ENCODE results near the gene AJUBA. TPM values are rescaled to one million over a fixed set of nuclear protein-coding genes. Genes with fewer than 3 reads are reported as not detected.

The AJUBA gene
- total RNA-seq, 1 donor from 2014 or later, result 0.34 TPM

GRCh38 chr14:22978487-22978837 is 3.9 kb downstream of the AJUBA start:
- peaks cover 4% of the 10 kb centered on the region for H3K9me3 Mint-ChIP-seq (ENCODE audit: unreplicated experiment)
- no peaks in the 10 kb centered on the region for H3K36me3 Mint-ChIP-seq (ENCODE audit: unreplicated experiment)
- peaks cover 14% of the 10 kb centered on the region for H3K27me3 Mint-ChIP-seq (ENCODE audit: unreplicated experiment)
- H3K4me3 Mint-ChIP-seq (ENCODE audit: unreplicated experiment), result no peak overlapping the region
- DNase-seq, result no peak
- no peak for TF ChIP-seq CTCF (IDR thresholded peaks at IDR 0.05; ENCODE audit: partially characterized antibody, unreplicated experiment)
- peaks cover 18% of the 10 kb centered on the region for H3K4me1 Mint-ChIP-seq (ENCODE audit: low read depth, unreplicated experiment)
- H3K27ac Mint-ChIP-seq (ENCODE audit: unreplicated experiment), result no peak overlapping the region

DNA sequence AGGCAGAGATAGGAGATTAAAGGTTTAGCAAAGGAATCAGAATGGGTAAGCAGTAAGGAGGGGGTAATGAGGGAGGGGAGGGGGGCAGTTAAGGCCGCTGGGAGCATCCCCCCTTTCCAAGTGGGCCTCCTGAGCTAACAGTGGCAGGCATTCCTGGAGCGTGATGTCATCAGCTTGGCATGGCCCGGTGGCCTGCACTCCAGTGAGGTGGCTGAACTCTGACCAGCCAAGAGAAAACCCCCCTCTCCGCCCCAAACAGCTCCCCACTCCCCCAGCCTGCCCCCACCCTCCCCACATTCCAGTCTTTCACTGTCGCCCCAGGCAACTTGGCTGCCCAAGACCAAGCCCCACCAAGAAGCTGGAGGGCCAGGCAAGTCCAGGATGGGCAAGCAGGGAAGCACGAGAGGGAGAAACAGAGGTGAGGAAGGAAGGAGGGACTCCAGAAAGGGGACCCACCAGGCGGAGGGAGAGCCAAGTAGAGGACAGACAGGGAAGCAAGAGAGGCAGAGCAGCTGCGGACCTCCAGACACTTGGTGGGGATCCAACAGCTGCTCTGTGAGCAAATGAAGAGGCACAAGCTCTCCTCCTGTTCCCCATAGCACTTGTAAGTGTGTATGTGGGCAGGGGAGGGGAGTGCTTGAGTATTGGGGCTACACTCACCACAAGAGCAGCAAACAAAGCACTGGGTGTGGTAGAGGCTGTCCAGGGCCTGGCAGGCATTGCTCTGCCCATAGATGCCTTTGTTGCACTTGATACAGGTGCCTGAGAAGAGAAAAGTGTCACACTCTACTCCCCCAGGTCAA is 4.5 kb downstream of the AJUBA start:
- H3K27me3 Mint-ChIP-seq (ENCODE audit: unreplicated experiment), result peaks cover 14% of the 10 kb centered on the region

DNA sequence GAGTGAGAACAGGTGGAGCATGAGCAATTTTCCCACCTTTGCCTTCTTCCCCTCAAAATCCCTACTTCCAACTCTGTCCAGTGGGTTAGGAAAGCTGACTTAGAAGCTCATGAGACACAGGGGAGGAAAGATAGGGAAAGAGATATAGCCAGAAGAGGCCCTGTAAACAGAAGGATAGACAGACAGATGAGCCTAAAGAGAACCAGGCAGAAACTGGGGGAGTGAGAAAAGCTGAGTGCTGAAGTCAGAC is 5.0 kb downstream of the AJUBA start:
- no peak overlapping the region for H3K4me3 Mint-ChIP-seq (ENCODE audit: unreplicated experiment)
- peaks cover 4% of the 10 kb centered on the region for H3K9me3 Mint-ChIP-seq (ENCODE audit: unreplicated experiment)
- TF ChIP-seq CTCF (IDR thresholded peaks at IDR 0.05; ENCODE audit: partially characterized antibody, unreplicated experiment), result no peak
- H3K27ac Mint-ChIP-seq (ENCODE audit: unreplicated experiment), result no peak overlapping the region
- no peaks in the 10 kb centered on the region for H3K36me3 Mint-ChIP-seq (ENCODE audit: unreplicated experiment)
- DNase-seq, result no peak
- H3K27me3 Mint-ChIP-seq (ENCODE audit: unreplicated experiment), result peaks cover 14% of the 10 kb centered on the region
- H3K4me1 Mint-ChIP-seq (ENCODE audit: low read depth, unreplicated experiment), result peaks cover 18% of the 10 kb centered on the region

More for the DNA sequence above, 4.5 kb downstream of the AJUBA start:
- Mint-ChIP-seq H3K9me3 (ENCODE audit: unreplicated experiment) (peaks cover 4% of the 10 kb centered on the region), H3K4me1 (ENCODE audit: low read depth, unreplicated experiment) (peaks cover 18% of the 10 kb centered on the region), H3K4me3 (ENCODE audit: unreplicated experiment) (no peak overlapping the region), H3K36me3 (ENCODE audit: unreplicated experiment) (no peaks in the 10 kb centered on the region), H3K27ac (ENCODE audit: unreplicated experiment) (no peak overlapping the region)
- peak; percentile 33 for DNase-seq
- TF ChIP-seq CTCF (IDR thresholded peaks at IDR 0.05; ENCODE audit: partially characterized antibody, unreplicated experiment), result no peak

DNA sequence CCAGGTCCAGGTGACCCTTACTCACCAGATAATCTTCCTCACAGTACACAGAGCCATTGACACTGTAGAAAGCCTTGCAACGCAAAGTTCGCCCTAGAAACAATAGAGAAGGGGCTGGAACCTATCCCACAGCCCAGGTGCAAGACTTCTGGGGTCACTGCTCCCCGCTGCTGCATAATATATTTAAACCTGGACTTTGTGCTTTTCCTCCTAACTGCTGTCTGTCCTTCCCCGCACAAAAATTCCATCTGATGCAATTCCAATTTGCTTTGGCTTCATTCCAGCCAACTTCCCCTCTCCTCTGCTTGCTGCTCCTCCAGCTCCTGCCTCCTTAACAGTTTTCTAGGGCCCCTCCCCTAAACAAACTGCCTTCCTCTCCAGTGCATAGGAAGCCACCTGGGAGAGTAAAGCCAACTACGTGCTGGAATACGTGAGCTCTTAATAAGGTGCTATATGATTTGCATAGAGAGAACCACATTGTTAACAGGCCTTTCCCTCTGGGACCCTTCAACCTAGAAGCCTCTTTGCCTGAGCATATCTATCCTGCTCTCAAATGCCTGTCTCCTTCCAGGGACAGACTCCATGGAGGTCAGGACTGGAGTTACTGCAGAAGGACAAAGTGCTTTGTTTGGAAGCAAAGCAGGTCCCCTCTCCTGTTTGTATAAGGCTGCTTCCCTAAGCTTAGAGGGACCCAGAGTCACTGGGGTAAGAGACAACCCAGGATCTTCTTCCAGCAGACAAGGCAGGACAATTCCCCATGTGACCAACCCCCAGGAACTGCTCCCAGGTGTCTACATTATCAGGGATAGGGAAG is 5.5 kb downstream of the AJUBA start:
- peaks cover 13% of the 10 kb centered on the region for H3K27me3 Mint-ChIP-seq (ENCODE audit: unreplicated experiment)
- peaks cover 4% of the 10 kb centered on the region for H3K9me3 Mint-ChIP-seq (ENCODE audit: unreplicated experiment)
- H3K27ac Mint-ChIP-seq (ENCODE audit: unreplicated experiment), result no peak overlapping the region
- no peak for TF ChIP-seq CTCF (IDR thresholded peaks at IDR 0.05; ENCODE audit: partially characterized antibody, unreplicated experiment)
- peaks cover 18% of the 10 kb centered on the region for H3K4me1 Mint-ChIP-seq (ENCODE audit: low read depth, unreplicated experiment)
- no peak for DNase-seq
- H3K4me3 Mint-ChIP-seq (ENCODE audit: unreplicated experiment), result no peak overlapping the region
- H3K36me3 Mint-ChIP-seq (ENCODE audit: unreplicated experiment), result no peaks in the 10 kb centered on the region

Data from glutamatergic neuron (in vitro differentiated cells).